Measurements from ENCODE around the gene RELA.

- TF ChIP-seq CTCF (conservative IDR thresholded peaks at IDR 0.05; ENCODE audit: low read depth, low read length): no peak
- TF ChIP-seq EZH2 (IDR thresholded peaks at IDR 0.05; ENCODE audit: borderline replicate concordance, low read depth, low read length, poor library complexity, severe bottlenecking): no peak
Measured at GRCh38 chr11:65708451-65708850, 45.7 kb upstream of the RELA start.
